ENCODE results near the gene TBX6.

TBX6 gene

GRCh38 chr16:30086291-30087140 is 5.2 kb downstream of the TBX6 start:
- DNase-seq (ENCODE audit: low read depth) = no peak

- no peak for DNase-seq (ENCODE audit: low read depth)
Measured at GRCh38 chr16:30085820-30086219, 5.9 kb downstream of the TBX6 start.

DNA sequence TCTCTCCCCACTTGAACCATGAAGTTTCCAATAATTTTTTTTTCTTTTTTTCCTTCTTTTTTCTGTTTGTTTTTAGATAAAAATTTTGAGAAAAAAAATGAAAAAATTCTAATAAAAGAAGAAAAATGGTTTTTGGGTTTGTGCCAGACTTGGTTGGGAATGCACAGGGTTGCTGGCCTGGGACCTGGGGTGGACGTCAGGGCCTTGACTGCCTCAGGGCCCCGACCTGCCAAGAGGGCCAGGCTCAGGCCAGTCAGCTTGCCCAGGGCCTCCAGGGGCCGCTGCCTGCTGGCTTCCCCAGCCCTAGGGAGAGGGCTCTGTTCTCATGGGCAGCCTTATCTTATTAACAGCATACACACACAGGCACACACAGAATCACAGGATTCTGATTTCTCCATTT is 6.5 kb downstream of the TBX6 start:
- DNase-seq (ENCODE audit: low read depth) = no peak

GRCh38 chr16:30084816-30085159 is 6.9 kb downstream of the TBX6 start:
- DNase-seq (ENCODE audit: low read depth) = no peak

- DNase-seq (ENCODE audit: low read depth) = no peak
Measured at GRCh38 chr16:30084096-30084815, 7.5 kb downstream of the TBX6 start.

DNA sequence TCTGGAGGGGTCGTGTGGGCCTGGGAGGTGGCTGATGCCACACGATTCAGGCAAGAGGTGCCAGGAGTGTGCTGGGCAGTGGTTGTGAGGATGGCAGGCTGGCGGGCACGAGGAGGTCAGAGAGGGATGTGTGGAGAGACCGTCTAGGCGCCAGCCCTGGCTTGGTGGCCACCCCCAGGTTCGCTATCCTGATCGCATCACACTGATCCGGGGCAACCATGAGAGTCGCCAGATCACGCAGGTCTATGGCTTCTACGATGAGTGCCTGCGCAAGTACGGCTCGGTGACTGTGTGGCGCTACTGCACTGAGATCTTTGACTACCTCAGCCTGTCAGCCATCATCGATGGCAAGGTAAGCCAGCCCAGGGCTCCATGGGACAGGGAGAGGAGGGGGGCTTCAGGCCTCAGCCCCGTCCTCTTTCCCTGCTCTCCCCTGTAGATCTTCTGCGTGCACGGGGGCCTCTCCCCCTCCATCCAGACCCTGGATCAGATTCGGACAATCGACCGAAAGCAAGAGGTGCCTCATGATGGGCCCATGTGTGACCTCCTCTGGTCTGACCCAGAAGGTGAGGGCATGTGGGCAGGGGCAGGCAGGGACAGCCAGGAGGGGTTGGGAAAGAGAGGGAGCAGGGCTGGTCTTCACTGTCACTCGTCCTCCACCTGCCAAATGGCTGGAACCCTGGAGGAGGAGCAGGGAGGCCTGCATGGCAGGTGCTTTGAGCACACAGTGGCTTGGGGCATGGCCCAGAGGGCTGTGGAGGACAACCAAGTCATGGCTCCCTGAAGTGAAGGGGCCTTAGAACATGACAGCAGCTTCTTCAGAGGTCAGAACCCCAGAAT is 8.3 kb downstream of the TBX6 start:
- DNase-seq (ENCODE audit: low read depth) = no peak

- no peak for DNase-seq (ENCODE audit: low read depth)
Measured at GRCh38 chr16:30082545-30083090, 9.1 kb downstream of the TBX6 start.

GRCh38 chr16:30079480-30079879 is 12.2 kb downstream of the TBX6 start:
- no peak for DNase-seq (ENCODE audit: low read depth)

DNA sequence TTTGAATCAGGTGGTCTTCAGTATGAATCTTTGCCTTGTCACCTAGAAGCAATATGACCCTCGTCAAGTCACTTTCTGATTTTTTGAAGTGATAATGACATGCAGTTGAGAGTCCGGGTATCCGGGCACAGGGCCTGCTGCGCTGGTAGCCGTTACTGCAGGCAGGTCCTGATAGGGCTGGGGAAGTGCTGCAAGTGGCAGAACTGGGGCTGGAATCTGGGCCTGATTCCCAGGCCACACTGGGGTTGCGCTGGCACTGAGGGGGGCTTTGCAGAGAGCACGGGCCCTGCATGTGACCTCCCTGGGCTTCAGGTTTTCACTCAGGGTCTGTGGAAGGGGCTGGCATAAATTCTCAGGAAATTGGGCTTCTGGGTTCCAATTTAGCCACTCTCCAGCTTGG is 13.0 kb downstream of the TBX6 start:
- DNase-seq (ENCODE audit: low read depth) = no peak

DNA sequence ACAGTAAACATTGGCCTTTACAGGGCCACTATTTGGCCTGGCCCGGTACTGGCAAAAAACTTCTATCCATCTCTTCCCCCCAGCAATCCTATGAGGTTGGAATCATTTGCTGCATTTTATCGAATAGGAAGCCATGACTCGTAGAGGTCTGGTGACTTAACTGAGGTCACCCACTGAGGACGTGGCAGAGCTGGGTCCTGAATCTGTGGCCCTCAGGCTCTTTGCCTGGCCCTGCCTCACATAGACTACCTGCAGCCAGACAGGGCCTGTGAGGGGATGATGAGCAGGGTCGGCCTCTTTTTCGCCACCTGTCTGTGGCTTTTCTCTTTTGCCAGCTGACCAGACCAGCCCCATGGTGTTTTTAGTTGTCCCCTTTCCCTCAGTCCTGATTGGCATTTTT is 14.1 kb downstream of the TBX6 start:
- DNase-seq (ENCODE audit: low read depth) = no peak

- DNase-seq (ENCODE audit: low read depth) = no peak
Measured at GRCh38 chr16:30076276-30076791, 15.4 kb downstream of the TBX6 start.

DNA sequence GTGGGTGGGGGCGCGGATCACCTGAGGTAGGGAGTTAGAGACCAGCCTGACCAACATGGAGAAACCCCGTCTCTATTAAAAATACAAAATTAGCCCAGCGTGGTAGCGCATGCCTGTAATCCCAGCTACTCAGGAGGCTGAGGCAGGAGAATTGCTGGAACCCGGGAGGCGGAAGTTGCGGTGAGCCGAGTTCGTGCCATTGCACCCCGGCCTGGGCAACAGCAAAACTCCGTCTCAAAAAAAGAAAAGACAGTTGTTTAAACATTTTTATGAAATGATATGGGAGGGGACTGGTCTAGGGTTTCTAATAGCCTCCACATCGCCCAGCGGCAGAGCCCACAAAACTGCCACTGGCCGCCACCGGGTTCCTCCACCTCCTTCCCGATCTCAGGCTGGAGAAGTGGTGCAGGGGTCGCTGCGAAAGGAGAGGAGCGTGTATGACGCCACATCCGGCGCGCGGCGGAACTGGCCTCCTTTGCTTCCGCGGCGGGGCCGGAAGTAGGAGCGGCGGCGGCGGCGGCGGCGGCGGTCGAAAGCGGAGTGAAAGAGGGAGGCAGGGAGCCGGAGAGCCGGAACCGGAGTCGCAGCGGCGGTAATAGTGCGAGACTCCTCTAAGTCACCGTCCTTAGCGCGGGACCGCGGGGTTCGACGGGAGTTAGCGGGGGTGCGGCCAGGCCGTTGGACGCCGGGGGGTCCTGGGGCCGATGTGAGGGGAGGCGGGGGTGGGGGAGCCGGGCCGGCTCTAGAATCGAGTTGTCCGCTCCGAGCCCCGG is 16.0 kb downstream of the TBX6 start, which contains the start of gene PPP4C:
Gene PPP4C (plus strand): TSS at position 492 of the 773 bp plus-strand sequence. CDS start 384 bp downstream, outside the sequence.
- peak; percentile 89 for DNase-seq (ENCODE audit: low read depth)

DNA sequence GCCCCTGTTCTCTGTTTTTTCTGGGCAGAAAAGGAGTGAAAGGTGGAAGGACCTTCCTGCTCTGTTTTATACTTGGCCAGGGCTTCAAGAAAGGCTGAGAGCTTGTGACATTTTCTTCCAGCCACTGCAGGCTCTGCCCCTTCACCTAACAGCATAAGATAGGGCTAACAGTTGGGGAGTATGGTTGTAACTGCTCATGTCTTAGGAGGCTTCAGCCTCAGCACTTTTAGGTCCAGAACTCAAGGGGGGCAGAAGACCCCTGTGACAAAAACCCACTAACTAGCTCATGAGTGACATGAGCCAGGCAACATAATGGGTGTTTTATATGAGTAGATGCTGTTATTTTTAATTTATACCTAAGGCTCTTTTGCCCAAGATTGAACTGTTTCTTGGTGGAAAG is 21.2 kb downstream of the TBX6 start:
- DNase-seq (ENCODE audit: low read depth) = no peak

GRCh38 chr16:30069611-30070462 is 21.9 kb downstream of the TBX6 start:
- DNase-seq (ENCODE audit: low read depth) = no peak

DNA sequence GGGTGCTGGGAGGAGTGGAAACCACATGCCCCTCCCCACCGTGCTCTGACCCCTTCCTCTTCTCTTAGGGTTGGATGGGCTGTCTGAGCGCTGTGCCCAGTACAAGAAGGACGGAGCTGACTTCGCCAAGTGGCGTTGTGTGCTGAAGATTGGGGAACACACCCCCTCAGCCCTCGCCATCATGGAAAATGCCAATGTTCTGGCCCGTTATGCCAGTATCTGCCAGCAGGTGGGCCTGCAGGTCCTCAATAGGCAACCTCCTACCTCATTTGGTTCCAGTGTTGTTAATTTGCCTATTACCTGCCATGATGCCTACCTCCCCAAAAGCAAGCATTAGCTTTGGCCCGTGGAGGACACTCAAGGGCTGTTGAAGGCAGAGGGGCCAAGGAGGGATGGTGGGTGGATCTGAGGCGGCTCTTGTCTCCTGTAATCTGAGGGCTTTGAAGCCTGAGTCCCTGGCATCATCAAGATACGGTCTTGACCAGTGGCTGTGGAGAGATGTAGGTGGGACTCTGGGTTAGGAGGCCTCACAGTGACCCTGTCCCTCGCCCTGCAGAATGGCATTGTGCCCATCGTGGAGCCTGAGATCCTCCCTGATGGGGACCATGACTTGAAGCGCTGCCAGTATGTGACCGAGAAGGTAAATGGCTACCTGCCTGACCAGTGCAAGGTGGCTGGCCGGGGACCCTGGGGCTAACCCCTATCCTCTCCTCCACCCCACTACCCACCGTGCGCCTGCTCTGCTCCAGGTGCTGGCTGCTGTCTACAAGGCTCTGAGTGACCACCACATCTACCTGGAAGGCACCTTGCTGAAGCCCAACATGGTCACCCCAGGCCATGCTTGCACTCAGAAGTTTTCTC is 22.7 kb downstream of the TBX6 start:
- DNase-seq (ENCODE audit: low read depth) = peak; percentile 51

DNA sequence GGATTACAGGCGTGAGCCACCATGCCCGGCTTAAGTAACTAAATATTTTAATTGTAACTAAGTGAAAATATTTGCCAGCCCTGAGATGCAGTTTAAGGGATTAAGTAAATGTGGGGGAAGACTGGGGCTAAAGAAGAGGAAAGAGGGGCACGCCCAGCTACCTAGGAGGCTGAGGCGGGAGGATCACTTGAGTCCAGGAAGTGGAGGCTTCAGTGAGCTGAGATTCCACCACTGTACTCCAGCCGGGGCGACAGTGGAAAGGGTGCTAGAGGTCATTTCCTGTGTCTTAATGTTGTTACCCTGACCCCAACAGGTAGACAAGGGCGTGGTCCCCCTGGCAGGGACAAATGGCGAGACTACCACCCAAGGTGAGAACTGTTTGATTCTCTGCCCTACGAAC is 23.4 kb downstream of the TBX6 start:
- no peak for DNase-seq (ENCODE audit: low read depth)

DNA sequence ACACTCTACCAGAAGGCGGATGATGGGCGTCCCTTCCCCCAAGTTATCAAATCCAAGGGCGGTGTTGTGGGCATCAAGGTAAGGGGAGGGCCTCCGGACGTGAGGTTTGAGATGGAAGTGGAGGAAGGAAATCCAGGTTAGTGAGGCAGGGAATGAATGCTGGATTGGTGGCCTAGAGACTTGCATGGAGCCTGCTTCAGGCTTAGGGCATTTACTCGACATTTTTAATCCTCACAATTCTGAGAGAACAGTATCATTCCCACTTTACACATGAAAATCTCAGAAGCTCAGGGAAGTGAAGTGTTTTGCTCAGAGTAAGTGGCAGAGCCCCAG is 24.2 kb downstream of the TBX6 start:
- DNase-seq (ENCODE audit: low read depth) = no peak

DNA sequence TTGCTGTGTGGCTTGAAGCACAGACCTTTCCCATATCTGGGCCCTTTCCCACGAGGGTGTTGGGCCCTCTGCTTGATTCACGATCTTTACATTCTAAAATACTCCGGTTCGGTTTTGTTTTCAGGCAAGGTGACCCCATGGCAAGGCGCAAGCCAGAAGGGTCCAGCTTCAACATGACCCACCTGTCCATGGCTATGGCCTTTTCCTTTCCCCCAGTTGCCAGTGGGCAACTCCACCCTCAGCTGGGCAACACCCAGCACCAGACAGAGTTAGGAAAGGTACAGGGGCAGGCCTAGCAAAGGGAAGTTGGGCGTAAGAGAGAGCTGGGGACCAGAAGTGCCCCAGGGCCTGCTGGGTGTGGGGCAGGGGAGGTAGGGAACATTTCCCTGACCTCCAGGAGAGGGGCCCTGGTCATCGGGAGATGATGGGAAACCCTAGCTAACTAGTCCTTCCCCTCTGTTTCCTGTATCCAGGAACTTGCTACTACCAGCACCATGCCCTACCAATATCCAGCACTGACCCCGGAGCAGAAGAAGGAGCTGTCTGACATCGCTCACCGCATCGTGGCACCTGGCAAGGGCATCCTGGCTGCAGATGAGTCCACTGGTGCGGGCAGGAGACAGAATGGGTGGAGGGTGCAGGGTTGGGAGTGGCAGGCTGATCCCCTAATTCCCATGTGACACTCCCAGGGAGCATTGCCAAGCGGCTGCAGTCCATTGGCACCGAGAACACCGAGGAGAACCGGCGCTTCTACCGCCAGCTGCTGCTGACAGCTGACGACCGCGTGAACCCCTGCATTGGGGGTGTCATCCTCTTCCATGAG is 24.8 kb downstream of the TBX6 start:
- DNase-seq (ENCODE audit: low read depth) = no peak
